Measurements from ENCODE around the gene ARFIP1.
"Not testable (repeated sequence)": the region's sequence is repeated elsewhere in the genome, so short reads cannot be mapped to it uniquely, and the experiment has no call there.

The ARFIP1 gene, protein sequence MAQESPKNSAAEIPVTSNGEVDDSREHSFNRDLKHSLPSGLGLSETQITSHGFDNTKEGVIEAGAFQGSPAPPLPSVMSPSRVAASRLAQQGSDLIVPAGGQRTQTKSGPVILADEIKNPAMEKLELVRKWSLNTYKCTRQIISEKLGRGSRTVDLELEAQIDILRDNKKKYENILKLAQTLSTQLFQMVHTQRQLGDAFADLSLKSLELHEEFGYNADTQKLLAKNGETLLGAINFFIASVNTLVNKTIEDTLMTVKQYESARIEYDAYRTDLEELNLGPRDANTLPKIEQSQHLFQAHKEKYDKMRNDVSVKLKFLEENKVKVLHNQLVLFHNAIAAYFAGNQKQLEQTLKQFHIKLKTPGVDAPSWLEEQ

DNA sequence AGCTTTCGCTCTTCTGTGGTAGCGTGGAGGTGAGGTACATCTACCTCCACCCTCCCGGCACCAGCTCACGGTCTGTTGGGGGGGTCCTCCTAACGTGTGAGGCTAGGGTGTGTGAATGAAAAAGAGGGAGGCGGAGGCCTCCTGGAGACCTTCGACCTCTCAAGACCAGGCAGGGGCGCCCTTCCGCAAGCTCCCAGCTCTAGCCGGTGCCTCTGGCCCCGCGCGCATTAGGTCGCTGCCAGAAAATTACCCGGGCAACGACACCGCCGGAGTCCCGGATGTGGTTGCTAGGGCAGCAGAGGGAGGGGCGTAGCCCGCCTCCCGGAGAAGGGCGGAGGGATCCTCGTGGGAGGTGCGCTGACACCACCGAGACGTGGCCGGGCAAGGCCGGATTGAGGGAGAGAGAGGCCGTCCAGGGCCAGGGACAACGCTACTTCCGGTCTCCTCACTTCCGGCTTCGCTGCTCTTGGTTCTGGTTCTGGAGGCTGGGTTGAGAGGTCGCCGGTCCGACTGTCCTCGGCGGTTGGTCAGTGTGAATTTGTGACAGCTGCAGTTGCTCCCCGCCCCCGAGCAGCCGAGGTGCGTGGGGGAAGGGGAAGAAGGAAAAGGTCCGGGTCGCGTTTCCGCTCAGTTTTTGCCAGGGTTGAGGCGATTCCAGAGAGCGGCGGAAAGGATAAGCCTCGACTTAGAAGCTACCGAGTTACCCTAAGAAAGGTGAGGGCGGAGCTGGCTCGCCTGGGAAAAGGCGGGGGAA lies at the start of gene ARFIP1, which contains the start of gene TIGD4:
TSS of gene ARFIP1 (plus strand) at position 442 of the 754 bp plus-strand sequence. CDS start 49,680 bp downstream, outside the sequence.
TSS of gene TIGD4 (minus strand) at position 218 of the 754 bp plus-strand sequence. CDS start 8,726 bp downstream, outside the sequence.
- DNase-seq = peak; percentile 95

DNA sequence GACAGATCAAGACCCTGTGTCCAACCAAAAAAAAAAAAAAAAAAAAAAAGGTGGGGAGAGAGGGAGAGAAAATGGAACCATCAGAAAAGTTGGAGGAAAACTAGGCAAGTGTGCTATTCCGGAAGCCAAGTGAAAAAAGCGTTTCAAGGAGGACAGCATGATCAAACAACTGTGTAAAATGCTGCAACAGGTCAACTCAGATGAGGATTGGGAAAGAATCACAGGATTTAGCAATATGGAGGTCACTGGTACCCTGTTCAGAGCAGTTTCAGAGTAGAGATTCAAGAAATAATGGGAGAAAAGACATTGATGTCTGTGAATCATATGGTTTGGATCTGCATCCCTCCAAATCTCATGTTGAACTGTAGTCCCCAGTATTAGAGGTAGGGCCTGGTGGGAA lies 47.8 kb upstream of the ARFIP1 start:
- no peak for DNase-seq

DNA sequence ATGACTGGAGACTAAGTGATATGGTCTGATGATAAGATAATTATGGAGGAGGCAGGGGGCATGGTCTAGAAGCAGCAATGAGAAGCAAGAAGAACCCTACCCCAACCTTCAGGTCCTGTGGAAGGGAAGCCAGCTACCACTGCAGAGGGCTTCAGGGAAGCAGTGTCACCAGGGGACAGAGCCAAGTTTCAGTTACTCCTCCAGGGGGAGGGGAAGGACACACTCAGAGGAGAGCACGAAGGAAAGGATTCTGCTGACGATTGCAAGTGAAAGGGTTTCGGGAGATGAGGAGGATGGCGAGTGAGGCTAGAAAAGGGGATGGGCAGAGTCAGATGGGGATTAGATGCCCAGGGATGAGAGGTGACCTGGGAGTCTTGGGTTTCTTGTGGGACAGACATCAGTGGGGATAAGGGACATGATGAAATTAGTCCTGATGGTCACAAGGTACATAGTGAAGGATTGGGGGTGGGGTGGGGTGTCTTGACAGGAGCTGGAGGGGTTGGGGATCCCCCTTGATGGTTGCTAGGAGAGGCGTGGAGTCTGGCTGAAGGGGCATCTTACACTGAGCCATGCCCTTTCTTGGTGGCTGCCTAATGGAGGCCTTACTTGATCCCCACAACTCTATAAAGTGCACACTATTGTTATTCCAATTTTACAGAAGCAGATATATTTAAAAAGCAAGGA lies 45.6 kb upstream of the ARFIP1 start:
- DNase-seq = no peak

DNA sequence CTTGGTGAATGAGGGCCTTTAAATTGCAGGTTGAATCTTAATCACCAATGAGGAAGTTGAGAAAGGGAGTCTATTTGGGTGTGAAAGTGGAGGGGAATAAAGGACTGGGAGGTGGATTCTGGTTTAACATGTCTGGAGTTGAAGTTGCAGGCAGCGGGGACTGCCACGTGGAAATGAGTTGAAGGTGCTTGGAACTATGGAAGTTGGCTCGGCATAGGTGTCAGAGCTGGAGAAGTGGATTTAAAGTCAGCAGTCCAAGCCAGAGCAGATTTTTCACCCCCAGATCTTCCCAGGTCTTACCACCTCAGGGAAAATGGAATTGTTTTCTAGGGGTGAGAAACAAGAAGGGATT lies 45.1 kb upstream of the ARFIP1 start:
- DNase-seq = no peak

DNA sequence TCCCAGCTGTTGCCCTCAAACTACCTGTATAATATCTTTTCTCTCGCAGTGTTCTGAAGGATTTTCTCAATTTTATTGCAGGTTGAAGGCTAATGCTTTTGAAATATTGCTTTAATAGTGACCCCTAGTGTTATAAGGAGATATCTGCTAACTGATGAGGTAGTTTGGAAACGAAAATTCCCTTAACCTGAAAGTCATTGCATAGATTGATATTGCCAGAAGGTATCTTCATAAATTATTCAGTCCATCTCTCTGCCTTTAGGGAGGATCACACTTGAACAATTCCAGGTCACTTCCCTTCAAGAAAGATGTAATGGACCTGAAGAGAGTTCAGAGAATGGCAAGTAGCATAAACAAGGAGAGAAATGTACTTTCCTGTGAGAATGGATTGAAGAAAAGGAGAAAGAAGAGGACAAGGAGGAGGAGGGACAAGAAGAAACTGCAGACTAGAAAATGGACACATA lies 44.3 kb upstream of the ARFIP1 start:
- no peak for DNase-seq

DNA sequence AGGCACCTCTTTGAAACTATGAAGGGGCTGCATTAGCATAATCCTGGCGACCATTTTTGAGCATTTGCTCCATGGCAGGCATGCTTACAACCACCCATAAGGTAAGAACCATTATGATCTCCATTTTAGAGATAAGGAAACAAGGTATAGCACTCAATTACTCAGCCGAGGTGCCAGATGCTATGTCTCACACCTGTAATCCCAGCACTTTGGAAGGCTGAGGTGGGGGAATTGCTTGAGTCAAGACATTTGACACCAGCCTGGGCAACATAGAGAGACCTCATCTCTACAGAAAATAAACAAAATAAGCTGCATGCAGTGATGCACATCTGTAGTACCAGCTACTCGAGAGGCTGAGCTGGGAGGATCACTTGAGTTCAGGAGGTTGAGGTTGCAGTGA lies 43.8 kb upstream of the ARFIP1 start:
- no peak for DNase-seq

DNA sequence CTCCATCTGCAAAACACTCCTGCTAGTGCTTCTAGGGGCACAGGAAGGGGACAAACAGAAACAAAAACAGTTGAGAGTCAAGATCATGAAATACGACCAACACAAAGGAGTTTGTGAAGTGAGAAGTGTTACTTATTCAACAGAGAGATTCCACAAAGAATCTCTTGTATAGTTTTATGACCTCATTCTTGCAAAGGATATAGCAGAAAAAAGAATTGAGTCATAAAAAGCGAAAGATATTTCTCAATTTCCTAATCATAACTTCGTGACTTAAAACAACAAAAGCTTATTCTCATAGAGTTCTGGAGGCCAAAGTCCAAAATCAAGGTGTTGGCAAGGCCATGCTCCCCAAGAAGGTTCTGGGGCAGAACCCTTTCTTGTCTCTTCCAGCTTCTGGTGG lies 40.9 kb upstream of the ARFIP1 start:
- DNase-seq = no peak

DNA sequence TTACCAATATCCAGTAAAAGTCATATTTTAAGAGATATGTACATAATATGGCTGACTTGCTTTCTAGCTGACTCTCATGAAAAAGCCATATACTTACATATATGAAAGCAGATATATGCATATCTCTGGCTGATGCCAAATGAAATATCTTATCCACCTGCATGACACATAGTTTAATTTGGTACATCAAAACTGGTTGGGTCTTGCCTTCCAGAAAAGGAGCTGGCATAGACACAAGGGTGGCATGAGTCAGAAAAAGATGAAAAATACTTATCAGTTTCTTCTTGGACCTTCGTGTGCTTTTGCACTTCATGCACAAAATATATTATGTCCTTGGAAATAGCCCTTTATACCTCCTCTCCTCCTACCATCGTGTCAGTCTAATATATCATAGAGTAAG lies 32.3 kb upstream of the ARFIP1 start:
- no peak for DNase-seq

DNA sequence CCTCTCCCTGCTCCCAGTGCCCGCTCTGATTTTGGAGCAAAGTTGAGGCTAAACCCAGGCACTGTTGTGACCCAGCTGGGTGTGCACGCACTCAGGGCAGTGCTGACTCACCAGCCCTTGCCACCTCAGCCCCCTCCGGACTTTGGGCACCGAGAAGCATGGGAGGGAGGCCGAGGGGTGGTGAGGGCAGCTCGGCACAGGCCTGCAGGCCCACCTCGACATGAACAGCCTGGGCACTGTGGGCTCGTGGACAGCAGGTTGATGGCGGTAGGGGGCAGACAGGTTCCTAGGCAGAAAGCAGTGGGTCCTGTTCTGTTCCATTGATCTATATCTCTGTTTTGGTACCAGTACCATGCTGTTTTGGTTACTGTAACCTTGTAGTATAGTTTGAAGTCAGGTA lies 31.1 kb upstream of the ARFIP1 start:
- no peak for DNase-seq

DNA sequence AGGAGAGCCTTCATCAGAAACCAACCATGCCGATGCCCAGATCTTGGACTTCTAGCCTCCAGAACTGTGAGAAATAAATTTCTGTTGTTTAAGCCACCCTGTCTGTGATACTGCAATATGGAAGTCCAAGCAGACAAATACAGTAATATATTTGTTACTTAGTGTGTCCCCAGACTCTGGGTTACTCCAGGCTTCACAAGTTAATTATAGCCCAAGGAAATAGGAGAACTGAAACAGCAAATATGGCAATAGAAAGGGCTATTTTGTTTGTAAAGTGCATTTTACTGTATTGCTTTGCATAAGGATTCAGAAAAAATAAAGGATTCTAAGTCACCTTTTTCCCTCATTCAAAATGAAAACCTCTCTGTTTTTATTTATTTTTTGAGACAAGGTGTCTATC lies 16.0 kb upstream of the ARFIP1 start:
- no peak for DNase-seq

DNA sequence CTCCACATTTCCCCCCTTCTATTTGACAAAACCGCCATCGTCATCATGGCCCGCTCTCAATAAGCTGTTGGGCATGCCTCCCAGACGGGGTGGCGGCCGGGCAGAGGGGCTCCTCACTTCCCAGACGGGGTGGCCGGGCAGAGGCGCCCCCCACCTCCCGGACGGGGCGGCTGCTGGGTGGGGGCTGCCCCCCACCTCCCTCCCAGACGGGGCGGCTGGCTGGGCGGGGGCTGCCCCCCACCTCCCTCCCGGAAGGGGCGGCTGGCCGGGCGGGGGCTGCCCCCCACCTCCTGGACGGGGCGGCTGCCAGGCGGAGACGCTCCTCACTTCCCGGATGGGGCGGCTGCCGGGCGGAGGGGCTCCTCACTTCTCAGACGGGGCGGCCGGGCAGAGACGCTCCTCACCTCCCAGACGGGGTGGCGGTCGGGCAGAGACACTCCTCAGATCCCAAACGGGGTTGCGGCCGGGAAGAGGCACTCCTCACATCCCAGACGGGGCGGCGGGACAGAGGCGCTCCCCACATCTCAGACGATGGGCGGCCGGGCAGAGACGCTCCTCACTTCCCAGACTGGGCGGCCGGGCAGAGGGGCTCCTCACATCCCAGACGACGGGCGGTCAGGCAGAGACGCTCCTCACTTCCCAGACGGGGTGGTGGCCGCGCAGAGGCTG lies 14.6 kb upstream of the ARFIP1 start:
- not testable (repeated sequence) for DNase-seq

DNA sequence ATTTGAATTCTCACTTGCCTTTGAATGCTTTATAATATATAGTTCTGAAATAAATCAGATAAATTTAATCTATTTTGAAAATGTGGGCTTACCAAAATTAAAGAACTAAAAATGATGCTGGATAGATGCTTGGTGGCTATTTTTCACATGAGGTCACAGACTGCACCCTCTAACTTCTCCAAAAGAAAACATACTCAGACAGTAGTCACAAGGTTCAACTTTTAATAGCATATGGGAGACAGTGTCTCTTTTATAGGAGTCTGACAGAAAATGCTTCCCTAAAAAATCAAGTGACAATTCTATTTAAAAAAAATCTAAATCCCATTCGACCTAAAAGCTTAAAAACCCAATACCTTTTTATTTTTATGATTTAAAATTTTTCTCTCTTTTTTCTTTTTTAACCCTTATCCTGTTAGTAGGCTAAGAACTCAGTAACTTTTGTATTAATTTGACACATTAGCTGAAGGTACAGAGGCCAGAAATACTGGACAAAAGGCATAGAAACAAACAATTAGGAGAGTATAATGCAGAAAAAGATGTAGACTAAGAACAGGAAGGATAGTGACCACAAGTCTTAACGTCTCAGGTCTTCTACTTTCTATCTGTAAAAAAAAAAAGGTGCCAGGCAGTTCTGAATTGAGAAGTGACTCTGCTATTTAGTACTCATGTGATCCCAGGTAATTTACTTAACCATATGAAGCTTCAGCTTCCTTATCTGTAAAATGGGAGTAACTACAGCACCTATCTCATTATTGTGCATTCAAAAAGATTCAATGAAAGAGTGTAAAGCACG lies 7.8 kb upstream of the ARFIP1 start:
- no peak for DNase-seq

DNA sequence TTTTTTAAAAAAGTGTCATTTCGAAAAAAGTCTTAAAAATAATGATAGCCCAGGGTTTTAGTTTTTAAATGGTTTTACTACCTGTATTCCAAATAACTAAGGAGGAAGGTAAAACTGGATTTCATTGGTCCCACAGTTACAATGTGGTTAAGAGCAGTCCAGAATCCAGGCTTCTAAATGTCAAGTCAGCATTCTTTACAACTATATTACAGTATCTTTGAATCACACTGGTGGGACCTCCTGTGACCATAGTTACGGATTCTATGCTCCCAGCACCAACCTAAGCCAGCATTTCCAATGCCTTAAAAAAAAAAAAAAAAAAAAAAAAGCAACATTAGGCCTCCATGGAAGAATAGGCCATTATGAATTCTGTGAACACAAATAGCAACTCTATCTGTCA lies 6.4 kb upstream of the ARFIP1 start:
- no peak for DNase-seq

DNA sequence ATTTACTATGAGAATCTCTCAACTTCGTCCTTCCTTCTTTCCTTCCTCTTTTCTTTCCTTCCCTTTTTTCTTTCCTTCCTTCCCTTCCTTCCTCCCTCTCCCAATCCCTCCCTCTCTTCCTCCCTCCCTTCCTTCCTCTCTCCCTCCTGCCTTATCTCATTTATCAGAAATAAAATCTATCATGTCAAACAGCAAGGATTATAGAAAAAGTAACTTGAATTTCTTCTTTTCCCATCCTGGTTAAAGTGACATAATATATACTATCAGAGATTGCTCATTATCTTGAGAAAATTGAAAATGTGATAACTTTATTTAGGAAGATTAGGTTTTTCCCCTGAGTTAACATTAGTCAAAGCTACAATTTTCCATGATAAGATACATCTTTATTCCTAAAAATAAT lies 5.8 kb upstream of the ARFIP1 start:
- DNase-seq = no peak

DNA sequence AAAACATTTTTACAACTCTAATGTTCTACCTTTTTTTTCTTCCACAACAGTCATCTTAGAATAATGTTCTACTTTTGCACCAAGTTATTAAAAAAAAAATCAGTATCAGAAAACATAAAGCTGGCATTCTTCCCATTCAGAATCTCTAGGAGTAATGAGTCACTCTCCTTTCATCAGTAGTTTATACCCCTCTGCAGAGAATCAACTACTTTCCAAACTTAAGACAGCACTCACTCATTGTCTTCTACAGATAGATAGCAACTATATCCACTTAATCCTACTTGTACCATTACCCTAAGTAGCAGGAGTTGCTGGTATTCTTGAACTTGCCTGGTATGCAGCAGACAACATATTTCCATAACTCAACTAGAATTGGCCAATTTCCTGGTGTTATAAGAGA lies 3.4 kb upstream of the ARFIP1 start:
- no peak for DNase-seq

DNA sequence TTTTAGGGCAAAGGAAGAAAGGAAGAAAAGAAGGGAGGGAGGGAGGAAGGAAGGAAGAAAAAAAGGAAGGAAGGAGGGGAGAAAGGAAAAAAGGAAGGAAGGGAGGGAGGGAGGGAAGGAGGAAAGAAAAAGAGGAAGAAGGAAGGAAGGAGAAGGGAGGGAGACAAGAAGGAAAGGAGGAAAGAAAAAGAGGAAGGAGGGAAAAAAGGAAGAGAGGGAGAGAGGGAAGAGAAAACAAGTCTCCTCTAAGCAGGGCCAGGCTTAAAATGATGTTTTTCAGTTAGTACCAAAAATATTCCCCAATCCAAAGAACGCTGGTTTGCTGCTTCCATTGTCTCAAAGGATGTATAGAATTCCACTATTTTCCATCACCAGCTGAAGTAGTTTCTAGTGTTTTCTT lies 2.3 kb upstream of the ARFIP1 start:
- no peak for DNase-seq

DNA sequence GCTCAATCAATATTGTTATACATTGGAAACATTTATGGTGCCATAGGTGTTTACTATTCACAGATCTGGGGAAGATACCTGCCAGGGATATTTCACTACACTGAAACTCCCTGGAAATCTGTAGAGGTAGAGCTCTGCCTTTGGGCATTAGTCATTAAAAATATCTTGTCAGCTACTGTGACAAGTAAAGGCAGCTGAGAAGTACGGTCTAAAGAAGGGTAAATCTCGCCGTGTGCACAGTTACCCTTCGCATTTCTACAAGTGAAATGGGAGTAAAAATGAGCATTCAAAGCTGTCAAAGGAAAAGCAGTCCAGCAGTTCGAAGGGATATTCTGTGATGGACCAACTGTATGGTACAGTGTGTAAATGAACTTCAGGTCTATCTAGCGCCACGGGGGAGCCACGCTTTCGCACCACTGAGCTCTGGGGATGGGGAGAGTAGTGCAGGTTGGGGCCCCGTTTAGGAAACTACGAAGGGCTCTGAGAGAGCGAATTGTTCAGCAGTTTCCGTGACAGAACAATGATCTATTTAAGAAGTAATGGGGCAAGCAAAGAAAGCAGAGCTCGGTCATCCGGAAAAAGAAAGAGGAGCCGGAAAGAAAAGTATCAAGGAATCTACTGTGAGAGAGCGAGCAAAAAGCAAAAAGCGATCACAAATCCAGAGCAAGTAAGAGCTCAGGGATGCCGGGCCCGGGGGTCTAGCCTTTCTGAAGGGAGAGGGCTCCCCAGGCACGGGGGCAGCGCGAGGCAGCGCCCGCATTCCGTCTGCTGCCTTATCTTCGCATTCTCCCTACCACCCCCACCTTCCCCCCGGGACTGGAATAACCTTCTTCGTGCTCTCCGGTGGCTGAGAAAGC lies 870 bp upstream of the ARFIP1 start:
- DNase-seq = peak; percentile 40

DNA sequence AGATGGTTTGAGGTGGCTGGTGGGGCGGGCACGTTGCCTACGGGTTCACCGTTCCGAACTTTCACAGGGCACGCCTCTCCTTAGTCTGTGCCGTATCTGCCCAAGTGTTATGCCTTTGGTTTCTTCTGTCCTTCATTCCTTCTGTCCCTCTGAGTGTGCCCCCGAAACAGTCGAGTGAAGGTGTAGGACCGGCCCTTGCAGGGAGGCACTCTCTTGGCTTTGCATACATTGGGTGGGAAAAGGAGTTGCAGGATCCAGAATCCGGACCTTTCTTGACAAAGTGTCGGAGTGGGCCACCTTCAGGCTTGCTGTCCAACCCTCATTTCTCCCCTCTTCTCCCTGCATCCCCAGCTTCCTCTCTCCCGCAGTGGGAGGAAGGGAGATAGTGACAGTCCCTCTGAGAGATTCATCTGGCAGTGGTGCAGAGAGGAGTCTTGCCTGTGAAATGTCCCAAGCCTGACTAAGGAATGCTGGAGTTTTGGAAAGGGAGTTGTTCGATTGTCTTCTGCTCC lies 569 bp downstream of the ARFIP1 start:
- DNase-seq = no peak

DNA sequence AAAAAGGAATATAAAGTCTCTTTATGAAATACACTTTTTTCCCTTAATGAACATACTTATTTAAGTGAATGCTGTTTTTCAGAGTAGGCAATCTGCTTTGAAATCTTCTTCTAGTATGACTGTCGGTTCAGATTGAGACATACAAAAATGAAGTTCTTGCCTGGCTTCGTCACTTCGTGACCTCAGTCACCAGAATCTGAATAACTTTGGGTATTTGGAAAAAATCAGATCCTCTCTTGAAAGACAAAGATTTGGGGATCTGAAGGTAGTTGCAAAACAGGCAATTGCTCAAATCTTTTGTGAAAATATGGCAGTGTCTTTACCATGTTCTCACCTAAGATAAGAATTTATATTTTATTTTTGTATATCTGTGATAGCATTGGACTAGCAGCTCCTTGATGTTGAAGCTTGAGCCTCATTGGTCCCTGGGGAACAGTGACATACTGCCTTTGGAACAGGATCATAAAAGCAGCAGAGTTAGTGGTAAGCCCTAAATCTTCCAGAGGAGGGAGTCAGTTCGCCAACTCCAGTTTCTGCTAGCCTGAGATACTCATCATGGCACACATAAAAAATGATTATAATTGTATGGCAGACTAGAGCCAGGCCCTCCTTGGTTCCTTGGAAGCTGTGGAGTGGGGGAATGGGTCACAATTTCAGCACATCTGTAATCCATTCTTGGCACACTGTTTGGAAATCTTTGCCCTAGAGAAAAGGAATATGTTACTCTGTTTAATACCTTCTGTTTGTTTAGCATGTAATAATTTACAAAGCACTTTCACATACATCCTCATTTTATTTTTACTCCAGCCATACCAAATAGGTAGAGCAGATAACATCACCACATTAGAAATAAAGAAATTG lies 5.0 kb downstream of the ARFIP1 start:
- no peak for DNase-seq

Measured in activated T-cell treated with anti-CD3 and anti-CD28 coated beads, Interleukin-2, amount 50 U/mL, for 1 hour (primary cell).